Astrocyte (in vitro differentiated cells and primary cell): ENCODE results near the gene PLAC1.

Source experiments
- EZH2 ChIP-seq: IDR thresholded peaks from 2 replicates; pipeline ENCODE4 v1.6.1; 2012; ENCODE audit warnings: mild to moderate bottlenecking, low read length, inconsistent platforms; ENCODE audit not compliant: insufficient read depth
- TF ChIP-seq, protein P1 (sequence below): IDR thresholded peaks from 2 replicates; pipeline ENCODE4 v1.5.1; 2011; ENCODE audit warnings: low read depth, mild to moderate bottlenecking, inconsistent platforms, low read length, moderate library complexity; ENCODE audit not compliant: insufficient read depth

DNA sequence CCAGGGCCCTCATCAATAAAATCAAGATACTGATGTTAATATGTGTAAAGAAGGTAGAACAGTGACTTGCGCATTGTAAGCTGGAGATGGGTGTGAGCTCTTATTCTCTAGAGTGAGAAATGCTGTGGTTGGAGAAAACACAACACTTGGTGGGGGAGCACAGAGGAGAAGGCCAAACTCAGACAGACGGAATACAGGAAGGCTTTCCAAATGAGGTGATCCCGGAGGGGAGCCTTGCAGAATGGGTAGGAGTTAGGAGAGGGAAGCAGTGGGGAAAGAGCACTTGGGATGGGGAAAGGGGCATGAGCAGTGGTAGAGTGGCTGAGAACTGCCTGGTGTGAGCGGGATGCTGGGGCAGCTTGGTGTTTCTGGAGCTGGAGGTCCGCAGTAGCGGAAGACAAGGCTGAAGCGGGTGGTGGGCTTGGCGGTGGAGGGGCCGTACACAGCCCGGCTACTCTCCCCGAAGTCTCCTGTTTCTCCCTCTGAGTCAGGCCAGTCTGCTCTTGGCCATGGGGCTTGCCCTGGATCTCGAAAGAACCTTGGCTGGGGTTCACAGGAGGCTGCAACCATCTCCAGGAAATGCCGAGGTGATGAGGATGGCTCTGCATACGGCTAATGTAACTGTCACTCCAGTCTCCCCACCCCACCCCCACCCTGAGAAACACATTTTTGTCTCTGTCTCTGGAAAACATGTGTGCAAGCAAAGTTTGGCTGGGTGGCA is 11.3 kb upstream of the PLAC1 start:
- TF ChIP-seq, protein P1, sequence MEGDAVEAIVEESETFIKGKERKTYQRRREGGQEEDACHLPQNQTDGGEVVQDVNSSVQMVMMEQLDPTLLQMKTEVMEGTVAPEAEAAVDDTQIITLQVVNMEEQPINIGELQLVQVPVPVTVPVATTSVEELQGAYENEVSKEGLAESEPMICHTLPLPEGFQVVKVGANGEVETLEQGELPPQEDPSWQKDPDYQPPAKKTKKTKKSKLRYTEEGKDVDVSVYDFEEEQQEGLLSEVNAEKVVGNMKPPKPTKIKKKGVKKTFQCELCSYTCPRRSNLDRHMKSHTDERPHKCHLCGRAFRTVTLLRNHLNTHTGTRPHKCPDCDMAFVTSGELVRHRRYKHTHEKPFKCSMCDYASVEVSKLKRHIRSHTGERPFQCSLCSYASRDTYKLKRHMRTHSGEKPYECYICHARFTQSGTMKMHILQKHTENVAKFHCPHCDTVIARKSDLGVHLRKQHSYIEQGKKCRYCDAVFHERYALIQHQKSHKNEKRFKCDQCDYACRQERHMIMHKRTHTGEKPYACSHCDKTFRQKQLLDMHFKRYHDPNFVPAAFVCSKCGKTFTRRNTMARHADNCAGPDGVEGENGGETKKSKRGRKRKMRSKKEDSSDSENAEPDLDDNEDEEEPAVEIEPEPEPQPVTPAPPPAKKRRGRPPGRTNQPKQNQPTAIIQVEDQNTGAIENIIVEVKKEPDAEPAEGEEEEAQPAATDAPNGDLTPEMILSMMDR = no peak
- TF ChIP-seq EZH2 = no peak
